OCI-M1 (cell line): Measurements from ENCODE around the gene ADGRB3.
"Not testable (repeated sequence)": the region's sequence is repeated elsewhere in the genome, so short reads cannot be mapped to it uniquely, and the experiment has no call there.

Experiments used
- DNase-seq: peaks from one replicate; lab custom pipeline; 2025; lab: John Stamatoyannopoulos, UW

The ADGRB3 gene

GRCh38 chr6:68650142-68650541 is 15.1 kb downstream of the ADGRB3 start:
- no peak for DNase-seq

GRCh38 chr6:68651011-68651985 is 16.2 kb downstream of the ADGRB3 start:
- DNase-seq: peak; percentile 76

- DNase-seq: peak; percentile 65
Observed at GRCh38 chr6:68652117-68652536, 17.0 kb downstream of the ADGRB3 start.

GRCh38 chr6:68653074-68653705 is 18.1 kb downstream of the ADGRB3 start:
- DNase-seq: peak; percentile 94

- DNase-seq: no peak
Observed at GRCh38 chr6:68653706-68654089, 18.6 kb downstream of the ADGRB3 start.

- DNase-seq: peak; percentile 50
Observed at GRCh38 chr6:68654134-68654533, 19.1 kb downstream of the ADGRB3 start.

- DNase-seq: peak; percentile 51
Observed at GRCh38 chr6:68655028-68655427, 19.9 kb downstream of the ADGRB3 start.

GRCh38 chr6:68657374-68658139 is 22.5 kb downstream of the ADGRB3 start:
- peak; percentile 52 for DNase-seq

GRCh38 chr6:68658338-68658737 is 23.3 kb downstream of the ADGRB3 start:
- peak; percentile 55 for DNase-seq

- peak; percentile 34 for DNase-seq
Observed at GRCh38 chr6:68673255-68673654, 38.2 kb downstream of the ADGRB3 start.

GRCh38 chr6:68675548-68675947 is 40.5 kb downstream of the ADGRB3 start:
- no peak for DNase-seq

- DNase-seq: not testable (repeated sequence)
Observed at GRCh38 chr6:68676094-68676493, 41.0 kb downstream of the ADGRB3 start.

GRCh38 chr6:68677058-68677457 is 42.0 kb downstream of the ADGRB3 start:
- DNase-seq: no peak

- no peak for DNase-seq
Observed at GRCh38 chr6:68679399-68679798, 44.3 kb downstream of the ADGRB3 start.

GRCh38 chr6:68680264-68680663 is 45.2 kb downstream of the ADGRB3 start:
- DNase-seq: no peak

- DNase-seq: peak; percentile 36
Observed at GRCh38 chr6:68689910-68690309, 54.8 kb downstream of the ADGRB3 start.

- no peak for DNase-seq
Observed at GRCh38 chr6:68691120-68691519, 56.0 kb downstream of the ADGRB3 start.

GRCh38 chr6:68693271-68693670 is 58.2 kb downstream of the ADGRB3 start:
- DNase-seq: no peak

- DNase-seq: no peak
Observed at GRCh38 chr6:68695403-68695802, 60.3 kb downstream of the ADGRB3 start.

GRCh38 chr6:68695838-68696237 is 60.8 kb downstream of the ADGRB3 start:
- no peak for DNase-seq

GRCh38 chr6:68697394-68697793 is 62.3 kb downstream of the ADGRB3 start:
- no peak for DNase-seq

GRCh38 chr6:68701159-68701558 is 66.1 kb downstream of the ADGRB3 start:
- no peak for DNase-seq
